GM12878 (cell line): Measurements from ENCODE around the gene MAGED4B. TPM values are rescaled to one million over a fixed set of nuclear protein-coding genes. Genes with fewer than 3 reads are reported as not detected.

Experiments used
- ATAC-seq: fragments of 200-7000 bp; cut with Tn5 transposase; 3 replicates; pipeline ENCODE4 v1.9.1; 2020; ENCODE audit warnings: mild to moderate bottlenecking, moderate library complexity
- BruUV-seq: library from RNA; stranded (reverse); fragments of 400-500 nt; replicated peaks from 2 replicates; lab custom pipeline; 2021; lab: Mats Ljungman, UMichigan
- CTCF ChIA-PET: fragments of 300-600 bp; sonication (Branson Sonifier 250); formaldehyde crosslinking; extraction: SDS; loops from one replicate; lab custom pipeline; 2021; ENCODE audit warnings: inconsistent platforms; lab: Yijun Ruan, JAX
- POLR2A ChIA-PET: fragments of 350-600 bp; formaldehyde crosslinking; extraction: SDS; loops from one replicate; lab custom pipeline; 2021; ENCODE audit warnings: inconsistent platforms; lab: Charles Lee
- RAD21 ChIA-PET: fragments of 300-600 bp; sonication (Branson Sonifier 250); formaldehyde crosslinking; loops from one replicate; lab custom pipeline; 2023; ENCODE audit warnings: antibody characterized with exemption; ENCODE audit not compliant: unreplicated experiment; lab: Charles Lee
- SMC1A ChIA-PET: fragments of 300-600 bp; sonication (Branson Sonifier 250); formaldehyde crosslinking; loops from one replicate; lab custom pipeline; 2023; ENCODE audit not compliant: unreplicated experiment, uncharacterized antibody; lab: Charles Lee
- DNase-seq: peaks from one replicate; pipeline ENCODE4 v3.0.0-alpha.2; 2011; ENCODE audit warnings: low read depth, low spot score
- FAIRE-seq: peaks from 3 replicates; lab custom pipeline; 2011; peaks lifted over from hg19 to GRCh38; lab: Jason Lieb, UNC
- H2AFZ ChIP-seq: 2 replicates; pipeline ENCODE4 v1.6.0; 2011; ENCODE audit warnings: low read depth, low read length, control low read depth; ENCODE audit not compliant: control insufficient read depth
- H3K27ac ChIP-seq: 2 replicates; pipeline ENCODE4 v1.5.1; 2011; ENCODE audit warnings: control low read depth; ENCODE audit not compliant: control insufficient read depth, insufficient read depth
- H3K27me3 ChIP-seq, 2 experiments: replicated peaks in 1 of 2; 2 replicates each; pipeline versions ENCODE4 v1.6.0 to v1.6.1; 2011; ENCODE audit warnings: low read length in 1 of 2; ENCODE audit not compliant: control insufficient read depth in 2 of 2, insufficient read depth in 2 of 2
- H3K36me3 ChIP-seq, 2 experiments: 2 replicates each; pipeline ENCODE4 v1.5.1; 2011; ENCODE audit warnings: low read length in 1 of 2; ENCODE audit not compliant: control insufficient read depth in 2 of 2, insufficient read depth in 2 of 2
- H3K4me1 ChIP-seq: 2 replicates; pipeline ENCODE4 v1.6.1; 2011; ENCODE audit warnings: mild to moderate bottlenecking, low read length, moderate library complexity, mixed read lengths; ENCODE audit not compliant: control insufficient read depth, insufficient read depth
- H3K4me2 ChIP-seq: 2 replicates; pipeline ENCODE4 v1.6.0; 2011; ENCODE audit warnings: control low read depth; ENCODE audit not compliant: control insufficient read depth, insufficient read depth
- H3K4me3 ChIP-seq: fragments of 200-600 bp; sonication (generic); 2 replicates; pipeline ENCODE4 v1.5.1; 2016
- H3K79me2 ChIP-seq: 2 replicates; pipeline ENCODE4 v1.6.0; 2011; ENCODE audit warnings: low read length; ENCODE audit not compliant: control insufficient read depth, insufficient read depth
- H3K9ac ChIP-seq: 2 replicates; pipeline ENCODE4 v1.8.0; 2011; ENCODE audit warnings: low read length, control low read depth, mixed read lengths; ENCODE audit not compliant: control insufficient read depth, insufficient read depth
- H3K9me3 ChIP-seq: replicated peaks from 3 replicates; pipeline ENCODE4 v1.5.1; 2011; ENCODE audit warnings: mild to moderate bottlenecking, low read length; ENCODE audit not compliant: control insufficient read depth, insufficient read depth
- H4K20me1 ChIP-seq: 2 replicates; pipeline ENCODE4 v1.6.0; 2011; ENCODE audit not compliant: control insufficient read depth, insufficient read depth
- CEBPZ ChIP-seq: fragments of 150-350 bp; IDR thresholded peaks from 2 replicates; pipeline ENCODE4 v1.6.1; 2016; ENCODE audit warnings: low read depth, low read length
- E2F4 ChIP-seq: IDR thresholded peaks from 2 replicates; pipeline ENCODE4 v1.6.1; 2012; ENCODE audit warnings: low read depth, low read length, improper control_type of control experiment
- GABPA ChIP-seq: IDR thresholded peaks from 2 replicates; pipeline ENCODE4 v1.6.1; 2014; ENCODE audit warnings: antibody characterized with exemption, low read depth, mild to moderate bottlenecking, inconsistent platforms
- HCFC1 ChIP-seq: fragments of 150-350 bp; IDR thresholded peaks from 2 replicates; pipeline ENCODE4 v1.6.1; 2014; ENCODE audit warnings: low read length
- KAT2A ChIP-seq: conservative IDR thresholded peaks from 2 replicates; pipeline ENCODE4 v1.6.1; 2011; ENCODE audit warnings: low read depth, low read length; ENCODE audit not compliant: control insufficient read depth
- MEF2B ChIP-seq: fragments of 450-650 bp; IDR thresholded peaks from 2 replicates; pipeline ENCODE4 v1.6.1; 2018; ENCODE audit warnings: mild to moderate bottlenecking, moderate library complexity; ENCODE audit not compliant: partially characterized antibody, poor library complexity, severe bottlenecking
- NR2C1 ChIP-seq: fragments of 450-650 bp; IDR thresholded peaks from 2 replicates; pipeline ENCODE4 v1.6.1; 2017; ENCODE audit warnings: antibody characterized with exemption, mild to moderate bottlenecking, moderate library complexity
- PAX8 ChIP-seq: fragments of 450-650 bp; IDR thresholded peaks from 2 replicates; pipeline ENCODE4 v1.6.1; 2017; ENCODE audit warnings: mild to moderate bottlenecking, moderate library complexity
- TCF3 ChIP-seq: IDR thresholded peaks from 2 replicates; pipeline ENCODE4 v1.6.1; 2012; ENCODE audit warnings: low read depth, mild to moderate bottlenecking, low read length, borderline replicate concordance; ENCODE audit not compliant: insufficient read depth
- TCF7 ChIP-seq: IDR thresholded peaks from 2 replicates; pipeline ENCODE4 v1.6.1; 2014; ENCODE audit warnings: antibody characterized with exemption, borderline replicate concordance
- ZNF217 ChIP-seq: fragments of 450-650 bp; IDR thresholded peaks from 2 replicates; pipeline ENCODE4 v1.6.1; 2017; ENCODE audit warnings: antibody characterized with exemption, mild to moderate bottlenecking
- WGBS: methylation state at CpG from one replicate; pipeline ENCODE4 v1.1.6; 2016; ENCODE audit warnings: low lambda C conversion rate; ENCODE audit not compliant: insufficient replicate concordance, insufficient coverage; ENCODE audit errors: missing lambda C conversion rate; 5-methylcytosine and 5-hydroxymethylcytosine counted together
- in situ Hi-C: fragments of 300-500 bp; cut with MboI; formaldehyde crosslinking; loops from 9 replicates; pipeline ENCODE4 v1.14.3; 2018; ENCODE audit warnings: mixed read lengths
- intact Hi-C: fragments of 100-400 bp; cut with micrococcal nuclease; formaldehyde crosslinking; loops from one replicate; pipeline ENCODE4 v1.14.2; 2022; ENCODE audit not compliant: unreplicated experiment
- polyA plus RNA-seq, 11 experiments: library from polyadenylated mRNA; depleted of rRNA in 4 of 11; unstranded in 6 of 11; stranded (reverse) in 5 of 11; fragments of >200 nt; fragmentation: Nextera tagmentation in 4 of 11; fragmentation: Illumina TruSeq in 1 of 11; extraction: Ambion mirVana in 4 of 11; extraction: Trizol in 1 of 11; gene quantifications; 1 replicate in 1 of 11; 2 replicates in 10 of 11; pipeline versions ENCODE4 v1.2.1 to v1.2.3, GENCODE V29; 2011 to 2016; ENCODE audit warnings: inconsistent platforms in 2 of 11, missing spikeins in 2 of 11, low read depth in 1 of 11
- total RNA-seq, 4 experiments: library from RNA; depleted of rRNA in 3 of 4; stranded (reverse); fragments of >200 nt in 3 of 4; fragmentation: Illumina TruSeq in 1 of 4; extraction: Trizol in 1 of 4; gene quantifications; 2 replicates each; pipeline versions ENCODE4 v1.2.1 to v1.2.3, GENCODE V29; 2013 to 2021

The MAGED4B gene
- total and polyA plus RNA-seq, 10 of the 15 experiments (the other 5 are each of a cell fraction or from before 2014, with no cell fraction given) = 0.12 to 0.67 (median 0.13) TPM; not detected in 7

DNA sequence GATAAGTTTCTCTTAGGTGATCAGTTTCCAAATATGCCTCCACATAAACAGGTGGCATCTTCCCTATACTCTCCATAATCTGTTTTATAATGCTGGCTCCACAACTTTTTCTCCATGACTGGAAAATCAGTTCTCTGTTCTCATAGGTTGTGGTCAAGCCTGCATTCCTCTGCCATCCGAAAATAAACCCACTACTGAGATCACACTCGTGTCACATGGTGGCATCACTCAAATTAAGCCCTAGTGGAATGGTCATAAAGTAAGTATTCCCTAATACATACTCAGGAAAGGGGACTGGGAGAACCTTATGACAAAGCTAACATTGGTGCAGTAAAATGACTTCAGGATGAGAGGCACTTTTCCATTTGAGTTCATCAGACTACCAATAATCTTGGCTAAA is 37.6 kb downstream of the MAGED4B start:
- no peaks in the 10 kb centered on the region for H3K9me3 ChIP-seq
- H3K4me3 ChIP-seq = no peak overlapping the region
- H3K36me3 ChIP-seq = no peaks in the 10 kb centered on the region
- ChIA-PET POLR2A (no interaction called here), SMC1A (no interaction called here), CTCF (no interaction called here), RAD21 (no interaction called here)
- no TSS peak for BruUV-seq
- TF ChIP-seq ZNF217 = no peak
- TF ChIP-seq HCFC1 = no peak
- TF ChIP-seq MEF2B = no peak
- TF ChIP-seq KAT2A = no peak
- TF ChIP-seq NR2C1 = no peak
- TF ChIP-seq TCF3 = no peak
- no peak for TF ChIP-seq GABPA
- TF ChIP-seq TCF7 = no peak
- no peak for TF ChIP-seq E2F4
- TF ChIP-seq CEBPZ = no peak
- no peak for TF ChIP-seq PAX8
- intact Hi-C loops = no loop called here
- no peak overlapping the region for H3K4me2 ChIP-seq
- H2AFZ ChIP-seq = no peak overlapping the region
- no peaks in the 10 kb centered on the region for H3K4me1 ChIP-seq
- H4K20me1 ChIP-seq = no peaks in the 10 kb centered on the region
- WGBS = 0% methylated on average over 2 of the region's 2 CpGs
- FAIRE-seq (no peak), ATAC-seq (no peak), DNase-seq (no peak)
- H3K27me3 ChIP-seq = no peaks in the 10 kb centered on the region
- no peak overlapping the region for H3K9ac ChIP-seq
- H3K79me2 ChIP-seq = no peaks in the 10 kb centered on the region
- in situ Hi-C loops = no loop called here
- no peak overlapping the region for H3K27ac ChIP-seq
